Lung (tissue), 12 donors: Measurements from ENCODE around the gene SEPTIN2. TPM values are rescaled to one million over a fixed set of nuclear protein-coding genes. Genes with fewer than 3 reads are reported as not detected.
"Not testable (repeated sequence)": the region's sequence is repeated elsewhere in the genome, so short reads cannot be mapped to it uniquely, and the experiment has no call there.

ENCODE experiments used
- ATAC-seq: fragments of 200-7000 bp; cut with Tn5 transposase; one replicate; pipeline ENCODE4 v1.9.1; 2020; ENCODE audit warnings: moderate number of reproducible peaks; ENCODE audit not compliant: insufficient read depth, low FRiP score
- DNase-seq, 3 donors: peaks; one replicate each; pipeline ENCODE4 v3.0.0-alpha.2; 2013 to 2017
- H3K27ac ChIP-seq, 2 donors: one replicate each; pipeline ENCODE4 v1.5.1; 2013; ENCODE audit warnings: mild to moderate bottlenecking in 2 of 2, moderate library complexity in 2 of 2, control low read depth in 1 of 2, inconsistent platforms in 1 of 2, low read depth in 1 of 2, low read length in 1 of 2
- H3K27me3 ChIP-seq, 3 donors: one replicate each; pipeline ENCODE4 v1.5.1; 2013; ENCODE audit warnings: low read length in 2 of 3; ENCODE audit not compliant: control insufficient read depth in 3 of 3, insufficient read depth in 3 of 3
- H3K36me3 ChIP-seq, 4 donors: one replicate each; pipeline ENCODE4 v1.5.1; 2013; ENCODE audit warnings: low read length in 4 of 4, mild to moderate bottlenecking in 1 of 4, moderate library complexity in 1 of 4; ENCODE audit not compliant: control insufficient read depth in 4 of 4, insufficient read depth in 4 of 4
- H3K4me1 ChIP-seq, 5 donors: one replicate each; pipeline ENCODE4 v1.5.1; 2013; ENCODE audit warnings: low read length in 5 of 5, mild to moderate bottlenecking in 2 of 5, moderate library complexity in 1 of 5; ENCODE audit not compliant: control insufficient read depth in 5 of 5, insufficient read depth in 5 of 5
- H3K4me3 ChIP-seq: one replicate; pipeline ENCODE4 v1.5.1; 2013; ENCODE audit warnings: mild to moderate bottlenecking, control low read depth, moderate library complexity
- H3K9ac ChIP-seq, 2 donors: one replicate each; pipeline ENCODE4 v1.5.1; 2013; ENCODE audit warnings: low read length in 2 of 2, control low read depth in 1 of 2; ENCODE audit not compliant: insufficient read depth in 1 of 2
- H3K9me3 ChIP-seq, 4 donors: one replicate each; pipeline ENCODE4 v1.5.1; 2013; ENCODE audit warnings: low read length in 3 of 4, mild to moderate bottlenecking in 1 of 4, moderate library complexity in 1 of 4; ENCODE audit not compliant: control insufficient read depth in 4 of 4, insufficient read depth in 3 of 4
- WGBS, 2 donors: extraction: QIAGEN DNeasy Blood & Tissue Kit; methylation state at CpG; one replicate each; pipeline ENCODE4 v1.1.7; 2013; 5-methylcytosine and 5-hydroxymethylcytosine counted together
- polyA plus RNA-seq, 2 donors: library from polyadenylated mRNA; stranded (reverse); fragments of 200-250 nt; gene quantifications; one replicate each; pipeline ENCODE4 v1.2.1, GENCODE V29; 2013
- total RNA-seq, 2 donors: library from RNA; depleted of rRNA in 1 of 2; stranded (reverse); fragments of >200 nt in 1 of 2; gene quantifications; one replicate each; pipeline ENCODE4 v1.2.1, GENCODE V29; 2014 to 2021
- TF ChIP-seq, protein P1 (sequence below): IDR thresholded peaks from 2 replicates; pipeline ENCODE4 v1.5.1; 2012; ENCODE audit warnings: mild to moderate bottlenecking; ENCODE audit errors: control extremely low read depth, extremely low read depth
- donor health status: control.
- donor health status: control.
- donor health status: Bipolar disorder and iron deficiency.
- donor health status: healthy.
- donor health status: DM: yes; HTN: yes; CAD: no.

Gene SEPTIN2
- total and polyA plus RNA-seq, 4 donors = 114 to 755 (median 257) TPM

DNA sequence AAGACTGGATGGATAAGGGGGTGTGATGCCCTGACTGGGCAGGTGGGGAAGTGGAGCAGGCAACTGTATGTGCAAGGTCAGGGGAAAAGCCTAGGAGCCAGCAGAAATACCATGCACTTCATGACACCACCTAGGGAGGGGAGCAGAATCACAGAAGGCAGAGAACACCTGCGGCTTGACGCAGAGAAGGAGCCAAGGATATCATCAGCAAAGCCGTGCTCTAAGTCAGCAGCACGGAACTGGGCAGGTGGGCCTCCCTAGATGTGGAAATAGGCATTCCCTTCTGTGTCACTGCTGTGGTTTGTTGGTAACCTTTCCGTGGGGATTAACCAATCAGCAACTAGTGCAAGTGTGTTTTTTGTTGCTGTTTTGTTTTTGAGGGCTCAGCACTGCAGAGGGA lies 41.6 kb upstream of the SEPTIN2 start:
- TF ChIP-seq, protein P1, sequence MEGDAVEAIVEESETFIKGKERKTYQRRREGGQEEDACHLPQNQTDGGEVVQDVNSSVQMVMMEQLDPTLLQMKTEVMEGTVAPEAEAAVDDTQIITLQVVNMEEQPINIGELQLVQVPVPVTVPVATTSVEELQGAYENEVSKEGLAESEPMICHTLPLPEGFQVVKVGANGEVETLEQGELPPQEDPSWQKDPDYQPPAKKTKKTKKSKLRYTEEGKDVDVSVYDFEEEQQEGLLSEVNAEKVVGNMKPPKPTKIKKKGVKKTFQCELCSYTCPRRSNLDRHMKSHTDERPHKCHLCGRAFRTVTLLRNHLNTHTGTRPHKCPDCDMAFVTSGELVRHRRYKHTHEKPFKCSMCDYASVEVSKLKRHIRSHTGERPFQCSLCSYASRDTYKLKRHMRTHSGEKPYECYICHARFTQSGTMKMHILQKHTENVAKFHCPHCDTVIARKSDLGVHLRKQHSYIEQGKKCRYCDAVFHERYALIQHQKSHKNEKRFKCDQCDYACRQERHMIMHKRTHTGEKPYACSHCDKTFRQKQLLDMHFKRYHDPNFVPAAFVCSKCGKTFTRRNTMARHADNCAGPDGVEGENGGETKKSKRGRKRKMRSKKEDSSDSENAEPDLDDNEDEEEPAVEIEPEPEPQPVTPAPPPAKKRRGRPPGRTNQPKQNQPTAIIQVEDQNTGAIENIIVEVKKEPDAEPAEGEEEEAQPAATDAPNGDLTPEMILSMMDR = no peak
- no peaks in the 10 kb centered on the region for H3K9me3 ChIP-seq
- H3K27ac ChIP-seq = no peak overlapping the region
- H3K9ac ChIP-seq = no peak overlapping the region
- no peak overlapping the region for H3K4me3 ChIP-seq
- no peaks in the 10 kb centered on the region for H3K27me3 ChIP-seq
- peaks cover 5 to 31% (median 11%) of the 10 kb centered on the region in 5 donors for H3K4me1 ChIP-seq
- DNase-seq = no peak
- H3K36me3 ChIP-seq = peaks cover 0 to 1% (median 0%) of the 10 kb centered on the region in 4 donors
- ATAC-seq = no peak
- 61 to 84% methylated on average over 5 of the region's 5 CpGs for WGBS, 2 donors

DNA sequence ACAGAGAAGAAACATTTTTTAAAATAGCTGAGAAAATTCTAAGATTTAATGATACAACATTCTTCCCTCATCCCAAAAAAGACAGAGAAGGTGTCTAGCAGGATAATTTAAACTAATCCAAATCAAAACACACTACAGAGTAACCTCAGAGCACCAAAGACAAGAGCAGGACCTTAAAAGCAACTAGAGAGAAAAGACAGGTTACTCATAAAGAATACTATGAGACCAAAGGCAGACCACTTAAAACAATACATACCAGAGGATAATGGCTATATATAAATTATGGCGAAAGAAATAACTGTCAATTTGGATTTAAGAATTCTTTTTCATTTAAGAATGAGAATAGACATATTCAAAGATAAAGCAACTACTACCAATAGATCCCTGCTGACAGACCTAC lies 40.2 kb upstream of the SEPTIN2 start:
- TF ChIP-seq, protein P1 = no peak
- Histone ChIP-seq H3K4me1 (peaks cover 0 to 19% (median 9%) of the 10 kb centered on the region in 5 donors), H3K27ac (no peak overlapping the region), H3K27me3 (no peaks in the 10 kb centered on the region), H3K9ac (no peak overlapping the region), H3K9me3 (no peaks in the 10 kb centered on the region), H3K36me3 (no peaks in the 10 kb centered on the region), H3K4me3 (no peak overlapping the region)
- ATAC-seq (no peak), DNase-seq (no peak)
- 95 to 98% methylated on average over 1 of the region's 1 CpG for WGBS, 2 donors

DNA sequence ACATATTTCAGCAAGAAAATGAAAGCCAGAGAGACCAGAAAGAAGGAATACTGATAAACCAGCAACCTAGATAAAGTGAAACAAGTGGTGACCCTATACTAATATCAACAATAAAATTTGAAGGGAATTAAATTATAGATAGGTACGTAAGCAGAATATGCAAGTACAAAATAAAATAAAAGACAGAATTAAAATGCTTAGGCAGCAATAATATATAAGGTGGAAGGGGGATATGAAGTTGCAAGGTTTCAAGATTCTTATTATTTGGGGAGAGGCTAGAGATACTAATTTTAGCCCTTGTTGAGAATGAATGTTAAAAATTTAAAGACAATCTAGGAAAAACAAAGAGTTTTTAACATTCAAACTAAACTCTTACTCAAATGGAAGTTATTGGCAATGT lies 39.8 kb upstream of the SEPTIN2 start:
- Histone ChIP-seq H3K36me3 (no peaks in the 10 kb centered on the region), H3K9ac (no peak overlapping the region), H3K4me1 (peaks cover 0 to 14% (median 5%) of the 10 kb centered on the region in 5 donors), H3K27ac (no peak overlapping the region), H3K9me3 (no peaks in the 10 kb centered on the region), H3K27me3 (no peaks in the 10 kb centered on the region), H3K4me3 (no peak overlapping the region)
- ATAC-seq = no peak
- TF ChIP-seq, protein P1 = no peak
- no peak for DNase-seq
- 98 to 100% methylated on average over 1 of the region's 1 CpG for WGBS, 2 donors

DNA sequence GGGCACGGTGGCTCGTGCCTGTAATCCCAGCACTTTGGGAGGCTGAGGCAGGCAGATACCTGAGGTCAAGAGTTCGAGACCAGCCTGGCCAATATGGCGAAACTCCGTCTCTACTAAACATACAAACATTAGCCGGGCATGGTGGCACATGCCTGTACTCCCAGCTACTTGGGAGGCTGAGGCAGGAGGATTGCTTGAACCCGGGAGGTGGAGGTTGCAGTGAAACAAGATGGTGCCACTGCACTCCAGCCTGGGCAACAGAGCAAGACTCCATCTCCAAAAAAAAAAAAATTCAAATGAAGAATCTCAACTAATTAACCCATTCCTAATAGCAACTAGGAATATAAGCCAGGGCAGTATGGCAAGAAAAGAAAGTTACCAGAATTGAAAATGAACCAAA lies 37.4 kb upstream of the SEPTIN2 start:
- H3K9ac ChIP-seq, ATAC-seq, H3K27me3 ChIP-seq, H3K4me1 ChIP-seq, H3K4me3 ChIP-seq, H3K27ac ChIP-seq, H3K9me3 ChIP-seq, DNase-seq, H3K36me3 ChIP-seq: not testable (repeated sequence)
- 96 to 98% methylated on average over 7 of the region's 7 CpGs for WGBS, 2 donors
